Right cardiac atrium (tissue), 5 donors: Measurements from ENCODE around the gene IRF6. TPM values are rescaled to one million over a fixed set of nuclear protein-coding genes. Genes with fewer than 3 reads are reported as not detected.

Experiments
- ATAC-seq, 2 donors: fragments of 200-7000 bp; cut with Tn5 transposase; one replicate each; pipeline versions ENCODE4 v1.8.0 to v1.9.1; 2020; ENCODE audit warnings: moderate library complexity in 2 of 2, mild to moderate bottlenecking in 1 of 2
- DNase-seq, 3 donors: peaks; one replicate each; pipeline ENCODE4 v3.0.0-alpha.2; 2020
- H3K27ac ChIP-seq: one replicate; pipeline ENCODE4 v1.5.1; 2013; ENCODE audit warnings: mild to moderate bottlenecking, low read length, control low read depth, moderate library complexity
- H3K27me3 ChIP-seq: one replicate; pipeline ENCODE4 v1.6.1; 2013; ENCODE audit not compliant: control insufficient read depth, insufficient read depth
- H3K4me1 ChIP-seq: one replicate; pipeline ENCODE4 v1.6.1; 2013; ENCODE audit warnings: low read length; ENCODE audit not compliant: control insufficient read depth, insufficient read depth
- H3K4me3 ChIP-seq: one replicate; pipeline ENCODE4 v1.5.1; 2013; ENCODE audit warnings: low read length, control low read depth
- H3K9me3 ChIP-seq: one replicate; pipeline ENCODE4 v1.6.1; 2013; ENCODE audit warnings: low read length; ENCODE audit not compliant: control insufficient read depth
- WGBS: extraction: QIAGEN DNeasy Blood & Tissue Kit; methylation state at CpG from one replicate; pipeline ENCODE4 v1.1.7; 2013; 5-methylcytosine and 5-hydroxymethylcytosine counted together
- intact Hi-C, 4 donors: fragments of 100-400 bp; cut with DNase I; formaldehyde crosslinking; loops; one replicate each; pipeline versions ENCODE4 v1.11.0 to v1.14.0; 2022 to 2023
- polyA plus RNA-seq: library from polyadenylated mRNA; stranded (reverse); fragments of 200-250 nt; gene quantifications from one replicate; pipeline ENCODE4 v1.2.3, GENCODE V29; 2013
- total RNA-seq, 4 donors: library from RNA; stranded (reverse); fragmentation: NEBNext Ultra II Directional; extraction: Animal tissue kit (Norgen Biotek cat#: 25700); gene quantifications; one replicate each; pipeline ENCODE4 v1.2.1, GENCODE V29; 2021
- donor health status: healthy with polysubstance abuse.
- donor health status: DM: no; HTN: yes; CAD: no.
- donor health status: DM: no; HTN: no; CAD: no.
- donor health status: DM: no; HTN: yes; CAD: no; lungs with severe emphysema.
- donor health status: DM: yes; HTN: yes; CAD: no.

Gene IRF6
- total and polyA plus RNA-seq, 5 donors = 22.6 to 45.4 (median 30.1) TPM

GRCh38 chr1:209746451-209747165 lies 59.3 kb downstream of the IRF6 start:
- H3K4me1 ChIP-seq = peaks cover 9% of the 10 kb centered on the region
- no peaks in the 10 kb centered on the region for H3K27me3 ChIP-seq
- WGBS = 66% methylated on average over 4 of the region's 4 CpGs
- intact Hi-C loops = loop anchor here (2.0 to 10.0 kb wide), 5 partner anchors 49 to 170 kb away; no protein-coding TSS in a partner anchor
- ATAC-seq = no peak
- no peak overlapping the region for H3K4me3 ChIP-seq
- DNase-seq = no peak
- no peaks in the 10 kb centered on the region for H3K9me3 ChIP-seq
- H3K27ac ChIP-seq = no peak overlapping the region

GRCh38 chr1:209743145-209743482 lies 62.8 kb downstream of the IRF6 start:
- DNase-seq (peak; percentile 64 to 84 (median 66)), ATAC-seq (peak; percentile 15 to 39)
- Histone ChIP-seq H3K27me3 (no peaks in the 10 kb centered on the region), H3K9me3 (no peaks in the 10 kb centered on the region), H3K4me1 (peaks cover 13% of the 10 kb centered on the region), H3K27ac (peak overlapping the region; percentile 86), H3K4me3 (no peak overlapping the region)
- WGBS = 37% methylated on average over 2 of the region's 2 CpGs
- intact Hi-C loops = loop anchor here in 2 of 4 donors (10.0 kb wide), 2 partner anchors 48 to 118 kb away; no protein-coding TSS in a partner anchor

- peaks cover 13% of the 10 kb centered on the region for H3K4me1 ChIP-seq
- H3K4me3 ChIP-seq = no peak overlapping the region
- WGBS = 27% methylated on average over 8 of the region's 8 CpGs
- H3K27ac ChIP-seq = peak overlapping the region; percentile 86
- peak; percentile 59 to 69 for ATAC-seq
- H3K9me3 ChIP-seq = no peaks in the 10 kb centered on the region
- H3K27me3 ChIP-seq = no peaks in the 10 kb centered on the region
- intact Hi-C loops = loop anchor here in 2 of 4 donors (10.0 kb wide), 2 partner anchors 48 to 118 kb away; no protein-coding TSS in a partner anchor
- DNase-seq = no peak
These were observed 63.4 kb downstream of the IRF6 start for GRCh38 chr1:209742409-209743144.

- ATAC-seq (peak; percentile 46 to 61), DNase-seq (no peak)
- Histone ChIP-seq H3K27me3 (no peaks in the 10 kb centered on the region), H3K4me3 (no peak overlapping the region), H3K4me1 (peaks cover 11% of the 10 kb centered on the region), H3K9me3 (no peaks in the 10 kb centered on the region), H3K27ac (peak overlapping the region; percentile 54)
- WGBS = 28% methylated on average over 2 of the region's 2 CpGs
- intact Hi-C loops = loop anchor here in 2 of 4 donors (10.0 kb wide), 2 partner anchors 47 to 117 kb away; no protein-coding TSS in a partner anchor
These were observed 64.1 kb downstream of the IRF6 start for GRCh38 chr1:209741889-209742288.

- no peak for DNase-seq
- no peak for ATAC-seq
- no peaks in the 10 kb centered on the region for H3K27me3 ChIP-seq
- intact Hi-C loops = loop anchor here in 2 of 4 donors (10.0 kb wide), 2 partner anchors 46 to 116 kb away; no protein-coding TSS in a partner anchor
- H3K4me1 ChIP-seq = peaks cover 11% of the 10 kb centered on the region
- peak overlapping the region; percentile 54 for H3K27ac ChIP-seq
- WGBS = 91% methylated on average over 3 of the region's 3 CpGs
- H3K4me3 ChIP-seq = no peak overlapping the region
- H3K9me3 ChIP-seq = no peaks in the 10 kb centered on the region
These were observed 64.7 kb downstream of the IRF6 start for GRCh38 chr1:209741193-209741592.

GRCh38 chr1:209738270-209738669 lies 67.7 kb downstream of the IRF6 start:
- DNase-seq (no peak), ATAC-seq (no peak)
- Histone ChIP-seq H3K4me3 (no peak overlapping the region), H3K9me3 (no peaks in the 10 kb centered on the region), H3K27me3 (no peaks in the 10 kb centered on the region), H3K4me1 (peaks cover 13% of the 10 kb centered on the region), H3K27ac (no peak overlapping the region)
- 95% methylated on average over 1 of the region's 1 CpG for WGBS
- intact Hi-C loops = no loop called here

- intact Hi-C loops = no loop called here
- H3K4me1 ChIP-seq = peaks cover 10% of the 10 kb centered on the region
- no peaks in the 10 kb centered on the region for H3K27me3 ChIP-seq
- 81% methylated on average over 5 of the region's 5 CpGs for WGBS
- ATAC-seq (no peak), DNase-seq (no peak)
- H3K27ac ChIP-seq = no peak overlapping the region
- no peak overlapping the region for H3K4me3 ChIP-seq
- no peaks in the 10 kb centered on the region for H3K9me3 ChIP-seq
These were observed 68.8 kb downstream of the IRF6 start for GRCh38 chr1:209737118-209737505.

GRCh38 chr1:209736490-209737117 lies 69.3 kb downstream of the IRF6 start:
- no peak for DNase-seq
- Histone ChIP-seq H3K4me1 (peaks cover 8% of the 10 kb centered on the region), H3K9me3 (no peaks in the 10 kb centered on the region), H3K27me3 (no peaks in the 10 kb centered on the region), H3K4me3 (no peak overlapping the region), H3K27ac (no peak overlapping the region)
- intact Hi-C loops = no loop called here
- ATAC-seq = no peak
- 43% methylated on average over 3 of the region's 3 CpGs for WGBS

Other genes with a start within 250 kb of the IRF6 start
- gene CAMK1G, start 222.4 kb downstream of the IRF6 start, total RNA-seq = under 1 TPM in 1 of 4 donors, not detected in 3; 0.20 TPM
- 0.07 TPM for gene CAMK1G, start 222.4 kb downstream of the IRF6 start, polyA plus RNA-seq
- 10 to 100 TPM in 2 of 4 donors, 1 to 10 TPM in 2; 3.0 to 13.7 (median 11.0) TPM for gene LAMB3, start 153.7 kb downstream of the IRF6 start, total RNA-seq
- 4.9 TPM for gene LAMB3, start 153.7 kb downstream of the IRF6 start, polyA plus RNA-seq
- 100 to 1,000 TPM in 3 of 4 donors, 10 to 100 TPM in 1; 77.4 to 414 (median 243) TPM for gene G0S2, start 130.7 kb downstream of the IRF6 start, total RNA-seq
- gene G0S2, start 130.7 kb downstream of the IRF6 start, polyA plus RNA-seq = 398 TPM
- 1 to 10 TPM; 1.0 to 4.3 (median 2.7) TPM for gene HSD11B1, start 101.3 kb downstream of the IRF6 start, total RNA-seq
- 1.5 TPM for gene HSD11B1, start 101.3 kb downstream of the IRF6 start, polyA plus RNA-seq
- 1 to 10 TPM in 3 of 4 donors, under 1 TPM in 1; 0.91 to 2.7 (median 1.4) TPM for gene TRAF3IP3, start 50.1 kb downstream of the IRF6 start, total RNA-seq
- gene TRAF3IP3, start 50.1 kb downstream of the IRF6 start, polyA plus RNA-seq = 0.63 TPM
- gene C1orf74, start 21.6 kb downstream of the IRF6 start, total RNA-seq = 1 to 10 TPM; 1.9 to 3.3 (median 2.8) TPM
- gene C1orf74, start 21.6 kb downstream of the IRF6 start, polyA plus RNA-seq = 1.4 TPM
- gene UTP25, start 21.8 kb upstream of the IRF6 start, total RNA-seq = 1 to 10 TPM; 2.3 to 3.1 (median 3.0) TPM
- 1.2 TPM for gene UTP25, start 21.8 kb upstream of the IRF6 start, polyA plus RNA-seq
- gene SYT14, start 132.1 kb upstream of the IRF6 start, total RNA-seq = under 1 TPM in 1 of 4 donors, not detected in 3; 0.09 TPM
- under 0.01 TPM for gene SYT14, start 132.1 kb upstream of the IRF6 start, polyA plus RNA-seq